ENCODE results near the gene ZCCHC17. TPM values are rescaled to one million over a fixed set of nuclear protein-coding genes. Genes with fewer than 3 reads are reported as not detected.

Gene ZCCHC17
- total RNA-seq, 1 experiment from 2014 or later = 26.8 TPM

GRCh38 chr1:31306278-31306677, 9.4 kb downstream of the ZCCHC17 start:
- Histone ChIP-seq H3K4me3 (no peak overlapping the region), H3K4me1 (replicated peaks; ENCODE audit: insufficient read depth) (no peaks in the 10 kb centered on the region), H3K9me2 (ENCODE audit: insufficient read depth) (no peaks in the 10 kb centered on the region), H3K9me3 (ENCODE audit: insufficient read depth, low read depth) (no peaks in the 10 kb centered on the region), H3K36me3 (ENCODE audit: low read depth) (no peaks in the 10 kb centered on the region), H4K20me1 (ENCODE audit: insufficient read depth) (no peaks in the 10 kb centered on the region), H3F3A (ENCODE audit: insufficient read depth, low read depth) (no peaks in the 10 kb centered on the region), H2AFZ (no peak overlapping the region), H3K79me2 (ENCODE audit: low read depth) (peaks cover 3% of the 10 kb centered on the region; the same call in 1 of the 2 replicates), H3K4me2 (no peak overlapping the region), H3K27ac (no peak overlapping the region), H3K27me3 (ENCODE audit: insufficient read depth, low read depth) (no peaks in the 10 kb centered on the region)
- intact Hi-C loops (cut with micrococcal nuclease; ENCODE audit: unreplicated experiment) = no loop called here
- TF ChIP-seq CTCF (conservative IDR thresholded peaks at IDR 0.05) (no peak), EZH2 (IDR thresholded peaks at IDR 0.05; ENCODE audit: low read depth) (no peak)
- no TSS peak for BruUV-seq (replicated peaks)
- ChIA-PET CTCF (no interaction called here), POLR2A (ENCODE audit: unreplicated experiment) (no interaction called here)
- no peak for DNase-seq

GRCh38 chr1:31308036-31308435, 11.2 kb downstream of the ZCCHC17 start:
- Histone ChIP-seq H3K27me3 (ENCODE audit: insufficient read depth, low read depth) (no peaks in the 10 kb centered on the region), H3K9me3 (ENCODE audit: insufficient read depth, low read depth) (no peaks in the 10 kb centered on the region), H3F3A (ENCODE audit: insufficient read depth, low read depth) (no peaks in the 10 kb centered on the region), H3K79me2 (ENCODE audit: low read depth) (no peaks in the 10 kb centered on the region), H3K4me1 (replicated peaks; ENCODE audit: insufficient read depth) (no peaks in the 10 kb centered on the region), H3K9me2 (ENCODE audit: insufficient read depth) (no peaks in the 10 kb centered on the region), H3K36me3 (ENCODE audit: low read depth) (no peaks in the 10 kb centered on the region), H2AFZ (no peak overlapping the region), H4K20me1 (ENCODE audit: insufficient read depth) (no peaks in the 10 kb centered on the region), H3K4me3 (no peak overlapping the region), H3K4me2 (no peak overlapping the region), H3K27ac (no peak overlapping the region)
- CTCF ChIA-PET = no interaction called here
- no peak for DNase-seq
- TF ChIP-seq CTCF (conservative IDR thresholded peaks at IDR 0.05) = no peak
- intact Hi-C loops (cut with micrococcal nuclease; ENCODE audit: unreplicated experiment) = no loop called here
- no TSS peak for BruUV-seq (replicated peaks)
- POLR2A ChIA-PET (ENCODE audit: unreplicated experiment) = interaction anchor here (1.0 kb wide), 1 partner anchor 10 kb away, joined by 3 read pairs; no protein-coding TSS in a partner anchor

- Histone ChIP-seq H3K9me2 (ENCODE audit: insufficient read depth) (no peaks in the 10 kb centered on the region), H3K79me2 (ENCODE audit: low read depth) (no peaks in the 10 kb centered on the region), H4K20me1 (ENCODE audit: insufficient read depth) (no peaks in the 10 kb centered on the region), H3K9me3 (ENCODE audit: insufficient read depth, low read depth) (no peaks in the 10 kb centered on the region), H3K36me3 (ENCODE audit: low read depth) (no peaks in the 10 kb centered on the region), H3K4me1 (replicated peaks; ENCODE audit: insufficient read depth) (no peaks in the 10 kb centered on the region), H3K4me3 (no peak overlapping the region), H3K4me2 (no peak overlapping the region), H2AFZ (no peak overlapping the region), H3K27ac (no peak overlapping the region), H3K27me3 (ENCODE audit: insufficient read depth, low read depth) (no peaks in the 10 kb centered on the region), H3F3A (ENCODE audit: insufficient read depth, low read depth) (no peaks in the 10 kb centered on the region)
- ChIA-PET CTCF (no interaction called here), POLR2A (ENCODE audit: unreplicated experiment) (no interaction called here)
- intact Hi-C loops (cut with micrococcal nuclease; ENCODE audit: unreplicated experiment) = no loop called here
- DNase-seq = no peak
- TF ChIP-seq CTCF (conservative IDR thresholded peaks at IDR 0.05) (no peak), EZH2 (IDR thresholded peaks at IDR 0.05; ENCODE audit: low read depth) (no peak)
- no TSS peak for BruUV-seq (replicated peaks)
Observed at GRCh38 chr1:31310198-31310597, 13.4 kb downstream of the ZCCHC17 start.

Measured in PC-9 (cell line).